GM12878 (cell line): ENCODE measurements around the gene YBX2. TPM values are rescaled to one million over a fixed set of nuclear protein-coding genes. Genes with fewer than 3 reads are reported as not detected.

Source experiments
- ATAC-seq: fragments of 200-7000 bp; cut with Tn5 transposase; 3 replicates; pipeline ENCODE4 v1.9.1; 2020; ENCODE audit warnings: mild to moderate bottlenecking, moderate library complexity
- BruUV-seq: library from RNA; stranded (reverse); fragments of 400-500 nt; replicated peaks from 2 replicates; lab custom pipeline; 2021; lab: Mats Ljungman, UMichigan
- CTCF ChIA-PET: fragments of 300-600 bp; sonication (Branson Sonifier 250); formaldehyde crosslinking; extraction: SDS; loops from one replicate; lab custom pipeline; 2021; ENCODE audit warnings: inconsistent platforms; lab: Yijun Ruan, JAX
- POLR2A ChIA-PET: fragments of 350-600 bp; formaldehyde crosslinking; extraction: SDS; loops from one replicate; lab custom pipeline; 2021; ENCODE audit warnings: inconsistent platforms; lab: Charles Lee
- RAD21 ChIA-PET: fragments of 300-600 bp; sonication (Branson Sonifier 250); formaldehyde crosslinking; loops from one replicate; lab custom pipeline; 2023; ENCODE audit warnings: antibody characterized with exemption; ENCODE audit not compliant: unreplicated experiment; lab: Charles Lee
- SMC1A ChIA-PET: fragments of 300-600 bp; sonication (Branson Sonifier 250); formaldehyde crosslinking; loops from one replicate; lab custom pipeline; 2023; ENCODE audit not compliant: unreplicated experiment, uncharacterized antibody; lab: Charles Lee
- DNase-seq: peaks from one replicate; pipeline ENCODE4 v3.0.0-alpha.2; 2011; ENCODE audit warnings: low read depth, low spot score
- FAIRE-seq: peaks from 3 replicates; lab custom pipeline; 2011; peaks lifted over from hg19 to GRCh38; lab: Jason Lieb, UNC
- H2AFZ ChIP-seq: 2 replicates; pipeline ENCODE4 v1.6.0; 2011; ENCODE audit warnings: low read depth, low read length, control low read depth; ENCODE audit not compliant: control insufficient read depth
- H3K27ac ChIP-seq: 2 replicates; pipeline ENCODE4 v1.5.1; 2011; ENCODE audit warnings: control low read depth; ENCODE audit not compliant: control insufficient read depth, insufficient read depth
- H3K27me3 ChIP-seq, 2 experiments: replicated peaks in 1 of 2; 2 replicates each; pipeline versions ENCODE4 v1.6.0 to v1.6.1; 2011; ENCODE audit warnings: low read length in 1 of 2; ENCODE audit not compliant: control insufficient read depth in 2 of 2, insufficient read depth in 2 of 2
- H3K36me3 ChIP-seq, 2 experiments: 2 replicates each; pipeline ENCODE4 v1.5.1; 2011; ENCODE audit warnings: low read length in 1 of 2; ENCODE audit not compliant: control insufficient read depth in 2 of 2, insufficient read depth in 2 of 2
- H3K4me1 ChIP-seq: 2 replicates; pipeline ENCODE4 v1.6.1; 2011; ENCODE audit warnings: mild to moderate bottlenecking, low read length, moderate library complexity, mixed read lengths; ENCODE audit not compliant: control insufficient read depth, insufficient read depth
- H3K4me2 ChIP-seq: 2 replicates; pipeline ENCODE4 v1.6.0; 2011; ENCODE audit warnings: control low read depth; ENCODE audit not compliant: control insufficient read depth, insufficient read depth
- H3K4me3 ChIP-seq: fragments of 200-600 bp; sonication (generic); 2 replicates; pipeline ENCODE4 v1.5.1; 2016
- H3K79me2 ChIP-seq: 2 replicates; pipeline ENCODE4 v1.6.0; 2011; ENCODE audit warnings: low read length; ENCODE audit not compliant: control insufficient read depth, insufficient read depth
- H3K9ac ChIP-seq: 2 replicates; pipeline ENCODE4 v1.8.0; 2011; ENCODE audit warnings: low read length, control low read depth, mixed read lengths; ENCODE audit not compliant: control insufficient read depth, insufficient read depth
- H3K9me3 ChIP-seq: replicated peaks from 3 replicates; pipeline ENCODE4 v1.5.1; 2011; ENCODE audit warnings: mild to moderate bottlenecking, low read length; ENCODE audit not compliant: control insufficient read depth, insufficient read depth
- H4K20me1 ChIP-seq: 2 replicates; pipeline ENCODE4 v1.6.0; 2011; ENCODE audit not compliant: control insufficient read depth, insufficient read depth
- CBX3 ChIP-seq: fragments of 200-600 bp; sonication (generic); IDR thresholded peaks from 2 replicates; pipeline ENCODE4 v1.6.1; 2016; ENCODE audit warnings: low read depth, borderline replicate concordance
- E4F1 ChIP-seq: fragments of 450-650 bp; IDR thresholded peaks from 2 replicates; pipeline ENCODE4 v1.6.1; 2018; ENCODE audit warnings: borderline replicate concordance, mild to moderate bottlenecking; ENCODE audit not compliant: partially characterized antibody
- IRF5 ChIP-seq: fragments of 450-650 bp; IDR thresholded peaks from 2 replicates; pipeline ENCODE4 v1.6.1; 2017; ENCODE audit warnings: borderline replicate concordance
- MTA3 ChIP-seq: IDR thresholded peaks from 2 replicates; pipeline ENCODE4 v1.6.1; 2012; ENCODE audit warnings: low read length, inconsistent platforms, borderline replicate concordance
- NFIC ChIP-seq: IDR thresholded peaks from 2 replicates; pipeline ENCODE4 v1.6.1; 2012; ENCODE audit warnings: low read depth, mild to moderate bottlenecking, inconsistent platforms, low read length, moderate library complexity
- NR2F1 ChIP-seq: fragments of 450-650 bp; conservative IDR thresholded peaks from 2 replicates; pipeline ENCODE4 v1.6.1; 2017; ENCODE audit warnings: mild to moderate bottlenecking
- POLR2A ChIP-seq: IDR thresholded peaks from 2 replicates; pipeline ENCODE4 v1.6.1; 2011; ENCODE audit warnings: low read depth, mild to moderate bottlenecking, low read length
- WGBS: methylation state at CpG from one replicate; pipeline ENCODE4 v1.1.6; 2016; ENCODE audit warnings: low lambda C conversion rate; ENCODE audit not compliant: insufficient replicate concordance, insufficient coverage; ENCODE audit errors: missing lambda C conversion rate; 5-methylcytosine and 5-hydroxymethylcytosine counted together
- in situ Hi-C: fragments of 300-500 bp; cut with MboI; formaldehyde crosslinking; loops from 9 replicates; pipeline ENCODE4 v1.14.3; 2018; ENCODE audit warnings: mixed read lengths
- intact Hi-C: fragments of 100-400 bp; cut with micrococcal nuclease; formaldehyde crosslinking; loops from one replicate; pipeline ENCODE4 v1.14.2; 2022; ENCODE audit not compliant: unreplicated experiment
- polyA plus RNA-seq, 11 experiments: library from polyadenylated mRNA; depleted of rRNA in 4 of 11; unstranded in 6 of 11; stranded (reverse) in 5 of 11; fragments of >200 nt; fragmentation: Nextera tagmentation in 4 of 11; fragmentation: Illumina TruSeq in 1 of 11; extraction: Ambion mirVana in 4 of 11; extraction: Trizol in 1 of 11; gene quantifications; 1 replicate in 1 of 11; 2 replicates in 10 of 11; pipeline versions ENCODE4 v1.2.1 to v1.2.3, GENCODE V29; 2011 to 2016; ENCODE audit warnings: inconsistent platforms in 2 of 11, missing spikeins in 2 of 11, low read depth in 1 of 11
- total RNA-seq, 4 experiments: library from RNA; depleted of rRNA in 3 of 4; stranded (reverse); fragments of >200 nt in 3 of 4; fragmentation: Illumina TruSeq in 1 of 4; extraction: Trizol in 1 of 4; gene quantifications; 2 replicates each; pipeline versions ENCODE4 v1.2.1 to v1.2.3, GENCODE V29; 2013 to 2021
- TF ChIP-seq, protein P1 (sequence below): IDR thresholded peaks from 2 replicates; pipeline ENCODE4 v1.6.1; 2011; ENCODE audit warnings: low read depth, low read length, improper control_type of control experiment, borderline replicate concordance

Gene YBX2
- total and polyA plus RNA-seq, 10 of the 15 experiments (the other 5 are each of a cell fraction or from before 2014, with no cell fraction given) = not detected

GRCh38 chr17:7321466-7321865 is 27.0 kb upstream of the YBX2 start:
- H3K9ac ChIP-seq = no peak overlapping the region
- H3K4me3 ChIP-seq = no peak overlapping the region
- no peaks in the 10 kb centered on the region for H3K79me2 ChIP-seq
- peaks cover 9 to 43% of the 10 kb centered on the region in 2 experiments for H3K36me3 ChIP-seq
- 92% methylated on average over 15 of the region's 15 CpGs for WGBS
- TSS peak; percentile 39 for BruUV-seq
- in situ Hi-C loops (no loop called here), intact Hi-C loops (no loop called here)
- RAD21 ChIA-PET = no interaction called here
- SMC1A ChIA-PET = no interaction called here
- H3K27ac ChIP-seq = no peak overlapping the region
- no peaks in the 10 kb centered on the region for H3K4me1 ChIP-seq
- POLR2A ChIA-PET = no interaction called here
- no peak overlapping the region for H2AFZ ChIP-seq
- H3K27me3 ChIP-seq = no peaks in the 10 kb centered on the region
- no peak overlapping the region for H3K4me2 ChIP-seq
- CTCF ChIA-PET = interaction anchor here (0.7 to 2.7 kb wide), 7 partner anchors 8 to 41 kb away, joined by 3 to 9 read pairs (median 3); partner anchors contain the start of gene TMEM95
- FAIRE-seq (no peak), ATAC-seq (no peak), DNase-seq (no peak)
- no peaks in the 10 kb centered on the region for H4K20me1 ChIP-seq
- TF ChIP-seq CBX3 (no peak), MTA3 (no peak)
- no peaks in the 10 kb centered on the region for H3K9me3 ChIP-seq

GRCh38 chr17:7318121-7318860 is 23.9 kb upstream of the YBX2 start:
- 88% methylated on average over 13 of the region's 13 CpGs for WGBS
- Histone ChIP-seq H3K4me3 (no peak overlapping the region), H3K9ac (no peak overlapping the region), H2AFZ (no peak overlapping the region)
- TF ChIP-seq NFIC (no peak), E4F1 (no peak), IRF5 (no peak), POLR2A (0 out of 2 replicates have a peak, but pooled peaks have one; percentile 24), NR2F1 (no peak)
- TF ChIP-seq, protein P1, sequence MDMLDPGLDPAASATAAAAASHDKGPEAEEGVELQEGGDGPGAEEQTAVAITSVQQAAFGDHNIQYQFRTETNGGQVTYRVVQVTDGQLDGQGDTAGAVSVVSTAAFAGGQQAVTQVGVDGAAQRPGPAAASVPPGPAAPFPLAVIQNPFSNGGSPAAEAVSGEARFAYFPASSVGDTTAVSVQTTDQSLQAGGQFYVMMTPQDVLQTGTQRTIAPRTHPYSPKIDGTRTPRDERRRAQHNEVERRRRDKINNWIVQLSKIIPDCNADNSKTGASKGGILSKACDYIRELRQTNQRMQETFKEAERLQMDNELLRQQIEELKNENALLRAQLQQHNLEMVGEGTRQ = no peak
- TF ChIP-seq, all 136 proteins: peak for 1
- H4K20me1 ChIP-seq = no peaks in the 10 kb centered on the region
- H3K27me3 ChIP-seq = no peaks in the 10 kb centered on the region
- peaks cover 9 to 36% of the 10 kb centered on the region in 2 experiments for H3K36me3 ChIP-seq
- H3K9me3 ChIP-seq = no peaks in the 10 kb centered on the region
- H3K4me1 ChIP-seq = peaks cover 3% of the 10 kb centered on the region; the same call in 1 of the 2 replicates
- no peak overlapping the region for H3K27ac ChIP-seq
- peaks cover 8% of the 10 kb centered on the region for H3K79me2 ChIP-seq
- ChIA-PET SMC1A (no interaction called here), RAD21 (no interaction called here), CTCF (interaction anchor here (0.8 kb wide), 1 partner anchor 32 kb away, joined by 3 read pairs; no protein-coding TSS in a partner anchor), POLR2A (no interaction called here)
- no peak for DNase-seq
- intact Hi-C loops = no loop called here
- H3K4me2 ChIP-seq = no peak overlapping the region
- BruUV-seq = no TSS peak
- no peak for FAIRE-seq
- in situ Hi-C loops = no loop called here
- ATAC-seq = no peak
